K562 (cell line): ENCODE data around the gene PEDS1. TPM values are rescaled to one million over a fixed set of nuclear protein-coding genes. Genes with fewer than 3 reads are reported as not detected.
A peak's percentile ranks its signal among the peaks of the same experiment; 100 is the strongest.

ENCODE experiments used
- ATF1 ChIP-seq, 2 experiments: fragments of 450-650 bp in 1 of 2; IDR thresholded peaks; 2 replicates each; pipeline ENCODE4 v1.6.1; 2016; ENCODE audit warnings: missing compliant biosample characterization in 1 of 2, missing genetic modification characterization in 1 of 2
- CHD7 ChIP-seq: fragments of 200-600 bp; sonication (generic); IDR thresholded peaks from one replicate; pipeline ENCODE4 v1.6.1; 2012; ENCODE audit warnings: mild to moderate bottlenecking, low read depth, low read length, inconsistent platforms
- COPS2 ChIP-seq: fragments of 450-650 bp; conservative IDR thresholded peaks from 2 replicates; pipeline ENCODE4 v1.6.1; 2016; ENCODE audit warnings: mild to moderate bottlenecking, moderate library complexity
- EWSR1 ChIP-seq: fragments of 450-650 bp; IDR thresholded peaks from 2 replicates; pipeline ENCODE4 v1.6.1; 2018; ENCODE audit warnings: borderline replicate concordance, mild to moderate bottlenecking, low read depth, moderate library complexity; ENCODE audit not compliant: partially characterized antibody
- FOXJ2 ChIP-seq: fragments of 200-800 bp; sonication (Bioruptor generic); IDR thresholded peaks from 2 replicates; pipeline ENCODE4 v1.6.1; 2016; ENCODE audit warnings: missing genetic modification characterization, missing compliant biosample characterization
- LEF1 ChIP-seq: fragments of 450-650 bp; IDR thresholded peaks from 2 replicates; pipeline ENCODE4 v1.6.1; 2016; ENCODE audit warnings: mild to moderate bottlenecking
- MAFF ChIP-seq: IDR thresholded peaks from 2 replicates; pipeline ENCODE4 v1.6.1; 2012; ENCODE audit warnings: low read length, improper control_type of control experiment
- MBD2 ChIP-seq: sonication (generic); IDR thresholded peaks from 2 replicates; pipeline ENCODE4 v1.6.1; 2016; ENCODE audit warnings: low read depth, borderline replicate concordance
- MYBL2 ChIP-seq, 2 experiments: fragments of 450-650 bp in 1 of 2; sonication (generic) in 1 of 2; formaldehyde crosslinking in 1 of 2; IDR thresholded peaks; 2 replicates each; pipeline versions ENCODE4 v1.6.1 to v1.8.1; 2017 to 2022; ENCODE audit warnings: borderline replicate concordance in 1 of 2, inconsistent platforms in 1 of 2, low read depth in 1 of 2, mild to moderate bottlenecking in 1 of 2, missing genetic modification reagents in 1 of 2, moderate library complexity in 1 of 2
- SIRT6 ChIP-seq: IDR thresholded peaks from one replicate; pipeline ENCODE4 v1.6.1; 2012; ENCODE audit warnings: low read depth, mild to moderate bottlenecking, control low read depth, inconsistent platforms, low read length, moderate library complexity
- TCF3 ChIP-seq: sonication (generic); formaldehyde crosslinking; IDR thresholded peaks from 2 replicates; pipeline ENCODE4 v1.4.0; 2020; ENCODE audit warnings: mild to moderate bottlenecking, missing genetic modification reagents
- ZEB2 ChIP-seq: fragments of 450-650 bp; IDR thresholded peaks from 2 replicates; pipeline ENCODE4 v1.6.1; 2016
- ZFP1 ChIP-seq: fragments of 450-650 bp; formaldehyde crosslinking; IDR thresholded peaks from 2 replicates; pipeline ENCODE4 v1.4.0; 2020; ENCODE audit warnings: mild to moderate bottlenecking, mixed read lengths
- ZKSCAN3 ChIP-seq: fragments of 250-450 bp; sonication (Bioruptor Pico); IDR thresholded peaks from 2 replicates; pipeline ENCODE4 v1.4.0; 2020
- ZNF384 ChIP-seq: IDR thresholded peaks from 2 replicates; pipeline ENCODE4 v1.6.1; 2012; ENCODE audit warnings: low read depth, low read length, improper control_type of control experiment
- ZNF76 ChIP-seq: fragments of 250-450 bp; sonication (Bioruptor Pico); IDR thresholded peaks from 2 replicates; pipeline ENCODE4 v1.4.0; 2020; ENCODE audit warnings: mild to moderate bottlenecking, moderate library complexity, borderline replicate concordance
- polyA plus RNA-seq, 8 experiments: library from polyadenylated mRNA; depleted of rRNA in 4 of 8; stranded (reverse) in 5 of 8; unstranded in 3 of 8; fragments of >200 nt; fragmentation: Nextera tagmentation in 2 of 8; fragmentation: Illumina TruSeq in 1 of 8; extraction: Ambion mirVana in 2 of 8; extraction: Trizol in 1 of 8; gene quantifications; 2 replicates each; pipeline versions ENCODE4 v1.2.1 to v1.2.3, GENCODE V29; 2011 to 2014; ENCODE audit warnings: inconsistent platforms in 1 of 8, missing spikeins in 1 of 8
- total RNA-seq, 7 experiments: library from RNA; depleted of rRNA in 6 of 7; stranded (reverse); fragments of >200 nt in 6 of 7; fragmentation: Illumina TruSeq in 2 of 7; extraction: Trizol in 2 of 7; gene quantifications; 2 replicates each; pipeline versions ENCODE4 v1.2.1 to v1.2.3, GENCODE V29; 2011 to 2021; ENCODE audit warnings: low replicate concordance in 1 of 7

The PEDS1 gene
- total and polyA plus RNA-seq, 9 of the 15 experiments (the other 6 are each of a cell fraction or from before 2014, with no cell fraction given) = 2.9 to 38.5 (median 24.2) TPM

DNA sequence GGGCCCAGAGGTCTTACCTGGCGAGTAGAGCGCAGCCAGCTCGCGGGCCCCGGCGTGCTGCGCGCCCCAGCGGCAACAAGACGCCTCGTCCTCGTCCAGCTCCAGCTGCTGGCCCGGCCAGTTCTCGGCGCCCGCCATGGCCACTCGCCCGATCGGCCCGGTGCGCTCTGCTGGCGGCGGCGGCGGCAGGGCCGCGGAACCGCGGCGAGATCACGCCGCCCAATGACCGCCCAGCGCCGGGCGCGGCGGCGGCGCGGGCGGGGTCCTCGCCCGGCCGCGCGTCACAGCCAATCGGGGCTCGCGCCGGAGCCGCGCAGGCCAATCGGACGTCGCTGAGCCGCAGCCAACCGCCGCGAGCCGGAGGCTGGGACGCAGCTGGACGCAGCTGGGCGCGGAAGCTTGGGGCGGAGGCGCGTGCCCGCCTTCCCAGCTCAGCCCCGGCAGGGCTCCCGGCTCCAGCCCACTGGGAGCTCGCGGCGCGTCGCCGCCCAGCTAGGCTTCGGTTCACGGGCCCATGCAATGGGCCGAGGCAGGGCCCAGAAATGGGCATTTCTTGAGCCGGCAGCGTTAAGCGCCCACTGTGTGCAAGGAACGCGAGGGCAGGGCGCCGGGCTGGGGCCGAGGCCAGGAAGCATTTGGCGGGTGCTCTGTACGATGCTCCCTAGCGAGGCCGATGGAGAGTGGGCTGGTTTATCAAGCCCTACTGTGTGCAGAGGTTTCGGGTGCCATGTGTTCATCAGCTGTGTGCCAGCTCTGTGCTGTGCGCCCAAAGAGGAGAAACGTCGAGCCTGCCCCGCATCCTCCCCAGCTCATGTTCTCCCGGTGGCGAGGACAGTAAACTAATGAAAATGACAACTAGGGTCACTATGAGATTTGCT, at the start of gene PEDS1 (continued):
- TF ChIP-seq TCF3 (0 out of 2 replicates have a peak, but pooled peaks have one; percentile 33), MYBL2 (IDR thresholded peaks at IDR 0.05; ENCODE audit: low read depth) (no peak), MYBL2 (CRISPR knock-in tag; IDR thresholded peaks at IDR 0.05; ENCODE audit: borderline replicate concordance) (no peak), ZNF384 (no peak), MBD2 (peak; percentile 32; the same call in 1 of the 2 replicates), LEF1 (no peak), ZFP1 (CRISPR knock-in tag) (no peak), ZNF76 (CRISPR knock-in tag) (peak; percentile 64), COPS2 (no peak), CHD7 (no peak), SIRT6 (no peak), MAFF (no peak), ATF1 (CRISPR knock-in tag; IDR thresholded peaks at IDR 0.05) (no peak), ATF1 (tag; IDR thresholded peaks at IDR 0.05) (peak; percentile 74; the same call in 1 of the 2 replicates), FOXJ2 (tag) (no peak), EWSR1 (no peak), ZKSCAN3 (CRISPR knock-in tag) (no peak), ZEB2 (no peak)
